Gastrocnemius medialis (tissue), 4 donors: ENCODE measurements around the gene OVCH2. TPM values are rescaled to one million over a fixed set of nuclear protein-coding genes. Genes with fewer than 3 reads are reported as not detected.
A peak's percentile ranks its signal among the peaks of the same experiment; 100 is the strongest.

Experiments used
- ATAC-seq, 2 donors: fragments of 150-250 bp; one replicate each; pipeline ENCODE4 v1.9.1; 2016
- DNase-seq, 2 donors: peaks; one replicate each; pipeline ENCODE4 v3.0.0-alpha.2; 2019
- H3K27ac ChIP-seq, 4 donors: fragments of 200-600 bp; sonication (generic); 1 replicate in 1 of 4; 2 replicates in 3 of 4; pipeline ENCODE4 v1.5.1; 2016 to 2018; ENCODE audit warnings: mild to moderate bottlenecking in 2 of 4, moderate library complexity in 1 of 4
- H3K27me3 ChIP-seq, 3 donors: fragments of 200-600 bp; sonication (generic) in 2 of 3; 1 replicate in 1 of 3; 2 replicates in 2 of 3; pipeline versions ENCODE4 v1.5.1 to v1.6.0; 2016 to 2019; ENCODE audit warnings: mild to moderate bottlenecking in 1 of 3, moderate library complexity in 1 of 3
- H3K36me3 ChIP-seq, 2 donors: fragments of 200-600 bp; sonication (generic) in 1 of 2; one replicate each; pipeline ENCODE4 v1.5.1; 2017 to 2018
- H3K4me1 ChIP-seq, 2 donors: fragments of 200-600 bp; sonication (generic) in 1 of 2; one replicate each; pipeline ENCODE4 v1.5.1; 2016 to 2017; ENCODE audit warnings: mild to moderate bottlenecking in 2 of 2
- H3K4me3 ChIP-seq, 4 donors: fragments of 200-600 bp; sonication (generic) in 3 of 4; 1 replicate in 1 of 4; 2 replicates in 3 of 4; pipeline ENCODE4 v1.5.1; 2016 to 2019; ENCODE audit warnings: mild to moderate bottlenecking in 2 of 4
- H3K9me3 ChIP-seq, 3 donors: fragments of 200-600 bp; sonication (generic) in 2 of 3; 1 replicate in 1 of 3; 2 replicates in 2 of 3; pipeline ENCODE4 v1.5.1; 2016 to 2019
- POLR2A ChIP-seq, 2 donors: fragments of 450-650 bp; IDR thresholded peaks; one replicate each; pipeline ENCODE4 v1.6.1; 2017; ENCODE audit warnings: antibody characterized with exemption in 2 of 2, mild to moderate bottlenecking in 2 of 2, moderate library complexity in 2 of 2
- in situ Hi-C, 4 donors: fragments of 200-750 bp; cut with MboI; loops; one replicate each; pipeline versions ENCODE4 v1.15.0 to v1.8.0; 2017; ENCODE audit warnings: low sequenced_read_pairs in 4 of 4
- intact Hi-C: fragments of 100-400 bp; cut with DNase I; formaldehyde crosslinking; loops from one replicate; pipeline ENCODE4 v1.15.1; 2023; ENCODE audit warnings: low total_unique reads
- total RNA-seq, 4 donors: library from RNA; depleted of rRNA; stranded (reverse); fragments of >200 nt; gene quantifications; one replicate each; pipeline versions ENCODE4 v1.1.0 to v1.2.3, GENCODE V29; 2016
- TF ChIP-seq, protein P1 (sequence below), 5 experiments: fragments of 450-650 bp in 3 of 5; fragments of 200-600 bp in 2 of 5; sonication (generic) in 2 of 5; IDR thresholded peaks in 4 of 5; conservative IDR thresholded peaks in 1 of 5; 1 replicate in 4 of 5; 2 replicates in 1 of 5; pipeline ENCODE4 v1.5.1; 2016 to 2019; ENCODE audit warnings: antibody characterized with exemption in 5 of 5, mild to moderate bottlenecking in 3 of 5, moderate library complexity in 3 of 5

The OVCH2 gene
- total RNA-seq, 4 donors from 2014 or later = not detected

DNA sequence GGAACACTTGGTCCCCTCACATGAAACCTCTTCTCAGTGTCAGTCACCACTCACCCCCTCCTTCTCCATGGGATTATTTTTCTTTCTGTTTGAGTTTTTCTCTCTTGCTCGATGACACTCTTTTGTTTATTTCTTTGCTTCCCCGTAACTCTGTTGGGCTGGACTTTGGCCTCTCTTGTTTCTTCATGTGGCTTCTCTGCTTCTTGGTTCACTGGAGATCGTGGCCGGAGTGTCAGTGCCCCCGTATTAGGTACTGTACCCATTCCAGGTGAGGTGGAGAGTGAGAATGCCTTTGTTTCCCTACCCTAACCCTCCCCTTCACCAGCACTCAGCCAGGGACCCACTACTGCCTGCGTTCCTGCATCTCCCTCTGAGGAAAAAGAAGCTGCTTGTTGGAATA is 65.5 kb downstream of the OVCH2 start:
- Histone ChIP-seq H3K4me3 (no peak overlapping the region), H3K27me3 (no peaks in the 10 kb centered on the region), H3K4me1 (peaks cover 0 to 10% of the 10 kb centered on the region in 2 donors), H3K36me3 (peaks cover 0 to 54% of the 10 kb centered on the region in 2 donors), H3K27ac (no peak overlapping the region), H3K9me3 (no peaks in the 10 kb centered on the region)
- no peak for TF ChIP-seq POLR2A (IDR thresholded peaks at IDR 0.05)
- TF ChIP-seq, protein P1, sequence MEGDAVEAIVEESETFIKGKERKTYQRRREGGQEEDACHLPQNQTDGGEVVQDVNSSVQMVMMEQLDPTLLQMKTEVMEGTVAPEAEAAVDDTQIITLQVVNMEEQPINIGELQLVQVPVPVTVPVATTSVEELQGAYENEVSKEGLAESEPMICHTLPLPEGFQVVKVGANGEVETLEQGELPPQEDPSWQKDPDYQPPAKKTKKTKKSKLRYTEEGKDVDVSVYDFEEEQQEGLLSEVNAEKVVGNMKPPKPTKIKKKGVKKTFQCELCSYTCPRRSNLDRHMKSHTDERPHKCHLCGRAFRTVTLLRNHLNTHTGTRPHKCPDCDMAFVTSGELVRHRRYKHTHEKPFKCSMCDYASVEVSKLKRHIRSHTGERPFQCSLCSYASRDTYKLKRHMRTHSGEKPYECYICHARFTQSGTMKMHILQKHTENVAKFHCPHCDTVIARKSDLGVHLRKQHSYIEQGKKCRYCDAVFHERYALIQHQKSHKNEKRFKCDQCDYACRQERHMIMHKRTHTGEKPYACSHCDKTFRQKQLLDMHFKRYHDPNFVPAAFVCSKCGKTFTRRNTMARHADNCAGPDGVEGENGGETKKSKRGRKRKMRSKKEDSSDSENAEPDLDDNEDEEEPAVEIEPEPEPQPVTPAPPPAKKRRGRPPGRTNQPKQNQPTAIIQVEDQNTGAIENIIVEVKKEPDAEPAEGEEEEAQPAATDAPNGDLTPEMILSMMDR (IDR thresholded peaks at IDR 0.05 in 4 of 5, conservative IDR thresholded peaks at IDR 0.05 in 1 of 5) = no peak
- no peak for ATAC-seq
- in situ Hi-C loops = no loop called here
- intact Hi-C loops = no loop called here
- DNase-seq = no peak

DNA sequence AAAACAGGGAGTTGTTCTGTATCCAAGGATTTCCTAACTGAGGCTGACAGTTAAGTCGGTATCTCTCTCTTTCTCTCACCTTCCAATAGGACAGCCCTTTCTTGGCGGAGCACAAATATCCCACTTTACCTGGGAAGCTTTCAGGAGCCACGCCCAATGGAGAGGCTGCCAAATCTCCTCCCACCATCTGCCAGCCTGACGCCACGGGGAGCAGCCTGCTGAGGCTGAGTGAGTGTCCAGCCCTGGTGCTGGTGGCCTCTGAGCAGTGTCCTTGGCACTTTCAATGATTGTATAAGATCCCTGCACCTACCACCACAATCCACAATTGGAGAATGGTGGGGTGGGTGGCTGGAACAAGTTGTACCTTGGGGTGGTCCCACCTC is 66.6 kb downstream of the OVCH2 start:
- Histone ChIP-seq H3K27ac (peak overlapping the region in 1 of 4 donors; percentile 21), H3K9me3 (no peaks in the 10 kb centered on the region), H3K4me1 (peaks cover 0 to 10% of the 10 kb centered on the region in 2 donors), H3K4me3 (no peak overlapping the region), H3K36me3 (peaks cover 0 to 65% of the 10 kb centered on the region in 2 donors), H3K27me3 (no peaks in the 10 kb centered on the region)
- in situ Hi-C loops = no loop called here
- ATAC-seq (no peak), DNase-seq (no peak)
- intact Hi-C loops = no loop called here
- no peak for TF ChIP-seq POLR2A (IDR thresholded peaks at IDR 0.05)
- TF ChIP-seq, protein P1 (IDR thresholded peaks at IDR 0.05 in 4 of 5, conservative IDR thresholded peaks at IDR 0.05 in 1 of 5) = no peak

Other genes with a start within 250 kb of the OVCH2 start
- gene OLFML1, start 221.0 kb downstream of the OVCH2 start, total RNA-seq = 1 to 10 TPM; 1.7 to 4.0 (median 2.4) TPM
- gene PPFIBP2, start 192.5 kb downstream of the OVCH2 start, total RNA-seq = 10 to 100 TPM; 10.5 to 33.5 (median 25.4) TPM
- 1 to 10 TPM in 3 of 4 donors, under 1 TPM in 1; 1.00 to 3.9 (median 3.1) TPM for gene CYB5R2, start 33.0 kb downstream of the OVCH2 start, total RNA-seq
- gene OR5P2, start 90.5 kb upstream of the OVCH2 start, total RNA-seq = not detected
- gene OR5P3, start 124.4 kb upstream of the OVCH2 start, total RNA-seq = not detected
- gene OR10A6, start 224.8 kb upstream of the OVCH2 start, total RNA-seq = not detected
- not detected for gene OR10A3, start 235.2 kb upstream of the OVCH2 start, total RNA-seq